NCI-H1417 (cell line): ENCODE data around the gene PTPRM.
"Not testable (repeated sequence)": the region's sequence is repeated elsewhere in the genome, so short reads cannot be mapped to it uniquely, and the experiment has no call there.

Experiments
- DNase-seq, 3 experiments: peaks; one replicate each; lab custom pipeline; 2025; lab: John Stamatoyannopoulos, UW

The PTPRM gene

GRCh38 chr18:7946734-7947377 lies 379.7 kb downstream of the PTPRM start:
- peak in 2 of 3 experiments; percentile 15 to 20 for DNase-seq

DNA sequence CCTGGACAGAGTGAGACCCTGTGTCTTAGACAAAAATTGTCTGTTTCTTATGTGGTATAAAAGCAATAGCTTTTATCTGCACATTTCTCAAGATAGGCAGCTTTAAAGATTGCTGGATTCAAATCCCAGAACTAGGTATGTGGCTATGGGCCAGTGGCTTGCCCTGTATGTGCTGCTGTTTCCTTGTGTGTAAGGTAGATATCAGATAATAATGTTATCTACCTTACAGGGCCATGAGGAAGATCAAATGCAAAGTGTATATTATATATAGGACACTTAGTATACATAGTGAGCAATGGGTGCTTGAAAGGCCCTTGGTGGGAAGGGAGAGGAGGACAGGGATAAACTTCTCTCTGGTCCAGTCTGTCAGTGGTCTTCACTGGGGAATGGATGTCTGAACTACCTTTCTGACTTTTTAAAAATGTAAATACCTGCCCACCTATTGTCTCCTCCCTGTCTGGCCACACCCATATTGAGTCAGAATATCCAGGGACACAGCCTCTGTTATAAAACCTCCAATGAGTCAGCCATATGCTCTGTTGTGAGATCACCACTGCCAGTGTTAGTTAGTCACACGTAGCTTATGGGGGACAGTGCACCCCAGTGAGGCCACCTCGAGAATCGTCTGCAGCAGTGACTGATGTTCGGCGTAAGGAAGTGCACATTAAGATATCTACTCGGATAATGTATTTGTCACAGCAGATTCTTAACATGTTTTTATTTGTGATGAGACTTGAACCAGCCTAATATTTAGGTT lies 383.4 kb downstream of the PTPRM start:
- no peak for DNase-seq

DNA sequence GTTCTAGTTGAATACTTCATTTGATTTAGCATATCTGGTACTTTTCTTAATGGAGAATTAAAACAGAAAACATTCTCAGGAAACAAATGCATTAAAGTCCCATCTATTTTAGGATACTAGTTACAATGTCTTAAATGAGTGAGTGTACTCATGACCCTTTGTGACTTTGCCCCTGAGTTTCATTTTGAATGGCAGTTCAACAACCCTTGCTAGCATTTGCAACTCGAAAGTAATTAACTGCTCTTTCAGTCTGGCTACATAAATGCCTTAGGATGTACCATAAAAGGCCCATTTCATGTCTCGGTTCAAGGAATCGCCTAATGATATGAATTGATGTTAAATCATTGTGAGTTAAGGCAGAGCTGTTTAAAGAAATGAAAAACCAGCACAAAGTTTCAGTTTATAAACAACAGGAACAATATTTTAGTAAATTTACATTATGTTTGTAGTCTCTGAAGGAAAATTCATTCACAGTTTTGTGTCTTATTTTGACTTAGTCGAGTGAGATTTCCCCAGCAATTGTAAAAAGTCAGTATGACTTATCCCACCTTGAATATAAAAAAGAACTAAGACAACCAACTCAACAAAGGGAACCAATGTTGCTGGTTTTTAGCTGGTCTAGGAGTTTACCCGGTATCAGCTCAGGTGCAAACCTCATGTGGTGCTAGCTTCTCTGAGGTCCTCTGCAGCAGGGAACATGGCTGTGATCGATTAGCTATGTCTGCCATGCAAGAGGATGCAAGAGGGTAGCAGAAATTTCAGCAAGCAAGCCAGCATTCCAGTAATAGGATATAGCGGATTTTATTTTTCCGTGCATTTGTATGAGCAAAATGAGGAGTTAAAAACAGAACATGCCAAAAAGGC lies 386.2 kb downstream of the PTPRM start:
- no peak for DNase-seq

DNA sequence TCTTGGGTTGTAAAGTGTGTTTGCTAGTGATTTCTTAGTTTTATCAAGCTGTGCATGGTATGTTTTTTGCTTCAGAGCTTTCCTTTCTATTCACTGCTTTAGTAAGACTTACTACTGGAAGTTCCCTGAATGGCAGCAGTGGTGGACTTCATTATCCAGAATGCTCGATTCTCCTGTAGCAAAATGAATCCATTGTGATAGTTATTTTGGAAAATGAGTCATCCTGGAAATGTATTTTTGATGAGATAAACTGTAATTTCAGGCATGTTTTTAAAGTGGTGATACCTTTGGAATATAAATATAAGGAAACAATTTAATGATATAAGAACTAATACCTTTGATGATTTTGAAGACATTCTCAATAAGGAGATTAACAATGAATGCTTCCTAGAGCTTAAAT lies 387.1 kb downstream of the PTPRM start:
- no peak for DNase-seq

GRCh38 chr18:7955175-7955574 lies 388.1 kb downstream of the PTPRM start:
- DNase-seq: no peak

GRCh38 chr18:7957297-7957696 lies 390.2 kb downstream of the PTPRM start:
- no peak for DNase-seq

DNA sequence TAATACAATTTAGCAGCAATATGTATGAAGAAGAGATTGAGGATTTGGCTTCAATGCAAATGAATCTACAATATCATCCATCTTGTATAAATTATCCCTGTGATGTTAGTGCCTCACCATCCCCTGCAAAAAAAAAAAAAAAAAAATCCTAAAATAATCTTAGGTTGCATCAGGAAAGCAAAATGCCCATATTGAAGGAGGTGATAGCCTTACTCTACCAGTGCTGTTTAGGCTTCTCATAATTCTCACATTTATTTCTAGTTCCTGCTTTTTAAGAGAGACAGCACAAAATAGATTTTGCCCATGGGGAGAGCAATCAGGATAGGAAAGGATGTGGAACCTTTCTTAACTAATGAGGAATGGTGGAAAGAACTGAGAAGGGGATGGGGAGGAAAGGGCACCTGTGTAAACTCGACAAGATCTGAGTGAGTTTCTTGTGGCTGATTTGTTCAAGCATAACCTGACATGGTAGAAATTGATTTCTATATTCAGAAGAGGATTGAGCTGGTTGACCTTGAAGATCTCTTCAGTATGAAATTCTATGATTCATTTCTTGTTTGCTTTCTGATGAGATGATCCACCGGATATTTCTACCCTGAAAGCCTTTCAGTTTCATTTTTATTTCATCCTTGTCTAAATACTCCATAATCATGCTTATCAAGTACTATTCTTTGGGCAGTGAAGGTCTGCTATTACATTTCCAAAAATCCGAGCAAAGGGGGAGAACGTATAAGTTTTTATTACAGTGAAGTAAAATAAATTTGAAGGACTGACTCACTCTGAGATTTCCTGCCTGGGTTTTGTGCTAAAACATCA lies 391.2 kb downstream of the PTPRM start:
- peak in 1 of 3 experiments; percentile 3 for DNase-seq

DNA sequence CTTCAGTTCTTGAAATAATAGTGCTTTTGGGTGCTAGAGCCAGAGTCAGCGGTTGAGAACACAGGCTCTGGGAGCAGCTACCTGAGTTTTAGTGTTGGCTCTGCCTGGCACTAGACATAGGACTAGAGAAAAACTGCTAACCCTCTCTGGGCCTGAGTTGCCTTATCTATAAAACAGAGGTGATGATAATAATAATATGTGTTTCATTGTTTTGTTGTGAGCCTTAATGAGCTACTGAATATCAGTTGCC lies 391.7 kb downstream of the PTPRM start:
- DNase-seq: no peak

DNA sequence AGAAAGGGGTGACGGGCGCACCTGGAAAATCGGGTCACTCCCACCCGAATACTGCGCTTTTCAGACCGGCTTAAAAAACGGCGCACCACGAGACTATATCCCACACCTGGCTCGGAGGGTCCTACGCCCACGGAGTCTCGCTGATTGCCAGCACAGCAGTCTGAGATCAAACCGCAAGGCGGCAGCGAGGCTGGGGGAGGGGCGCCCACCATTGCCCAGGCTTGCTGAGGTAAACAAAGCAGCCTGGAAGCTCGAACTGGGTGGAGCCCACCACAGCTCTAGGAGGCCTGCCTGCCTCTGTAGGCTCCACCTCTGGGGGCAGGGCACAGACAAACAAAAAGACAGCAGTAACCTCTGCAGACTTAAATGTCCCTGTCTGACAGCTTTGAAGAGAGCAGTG lies 399.6 kb downstream of the PTPRM start:
- DNase-seq: not testable (repeated sequence)

GRCh38 chr18:7974200-7974874 lies 407.2 kb downstream of the PTPRM start:
- DNase-seq: no peak

DNA sequence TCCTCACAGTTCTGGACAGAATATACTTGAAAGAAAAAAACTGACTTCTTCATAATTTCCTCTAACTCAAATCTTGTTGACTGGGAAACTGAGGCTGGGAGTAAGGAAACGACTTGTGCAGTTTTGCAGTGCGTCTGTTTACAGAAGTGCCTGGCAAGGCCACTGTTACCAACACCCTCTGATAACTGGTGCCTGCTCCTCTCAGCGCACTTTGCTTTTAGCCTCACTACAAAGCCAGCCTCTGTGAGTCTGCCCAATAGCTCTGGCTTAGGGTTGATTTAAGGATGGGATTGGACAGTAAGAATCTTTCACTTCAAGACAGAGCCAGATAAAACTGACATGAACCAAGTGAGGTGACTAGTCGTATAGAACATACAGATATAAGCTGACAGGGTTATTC lies 410.8 kb downstream of the PTPRM start:
- DNase-seq: no peak

- no peak for DNase-seq
These were observed 411.7 kb downstream of the PTPRM start for GRCh38 chr18:7978834-7979233.

GRCh38 chr18:7979714-7980113 lies 412.6 kb downstream of the PTPRM start:
- DNase-seq: no peak

DNA sequence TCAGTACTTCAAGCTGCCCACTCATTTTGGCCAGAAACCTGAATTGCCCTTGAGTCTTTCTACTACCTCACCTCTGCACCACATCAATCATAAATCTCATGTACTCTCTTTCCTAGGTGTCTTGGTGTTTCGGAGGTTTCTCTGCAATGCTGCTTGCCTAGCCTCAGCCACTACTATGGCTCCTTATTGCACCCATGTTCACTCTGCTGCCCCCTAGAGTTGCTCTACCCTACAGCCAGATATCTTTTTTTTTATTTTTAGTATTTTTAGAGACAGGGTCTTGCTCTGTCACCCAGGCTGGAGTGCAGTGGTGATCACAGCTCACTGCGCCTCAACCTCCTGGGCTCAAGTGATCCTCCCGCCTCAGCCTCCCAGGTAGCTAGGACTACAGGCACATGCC lies 413.0 kb downstream of the PTPRM start:
- DNase-seq: no peak

- no peak for DNase-seq
These were observed 413.5 kb downstream of the PTPRM start for GRCh38 chr18:7980656-7981055.

DNA sequence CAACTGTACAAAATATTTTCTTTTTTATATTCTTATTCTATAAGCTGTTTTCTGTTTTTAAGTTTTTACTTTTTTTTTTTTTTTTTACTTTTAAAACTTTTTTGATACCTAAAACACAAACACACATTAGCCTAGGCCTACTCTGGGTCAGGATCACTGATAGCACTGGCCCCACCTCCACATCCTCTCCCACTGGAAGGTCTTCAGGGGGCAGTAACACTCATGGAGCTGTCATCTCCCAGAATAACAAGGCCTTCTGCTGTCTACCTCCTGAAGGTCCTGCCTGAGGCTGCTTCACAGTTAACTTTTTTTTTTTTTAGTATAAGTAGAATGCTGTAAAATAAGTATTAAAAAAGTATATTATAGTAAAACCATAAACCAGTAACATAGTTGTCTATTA lies 415.1 kb downstream of the PTPRM start:
- DNase-seq: no peak

DNA sequence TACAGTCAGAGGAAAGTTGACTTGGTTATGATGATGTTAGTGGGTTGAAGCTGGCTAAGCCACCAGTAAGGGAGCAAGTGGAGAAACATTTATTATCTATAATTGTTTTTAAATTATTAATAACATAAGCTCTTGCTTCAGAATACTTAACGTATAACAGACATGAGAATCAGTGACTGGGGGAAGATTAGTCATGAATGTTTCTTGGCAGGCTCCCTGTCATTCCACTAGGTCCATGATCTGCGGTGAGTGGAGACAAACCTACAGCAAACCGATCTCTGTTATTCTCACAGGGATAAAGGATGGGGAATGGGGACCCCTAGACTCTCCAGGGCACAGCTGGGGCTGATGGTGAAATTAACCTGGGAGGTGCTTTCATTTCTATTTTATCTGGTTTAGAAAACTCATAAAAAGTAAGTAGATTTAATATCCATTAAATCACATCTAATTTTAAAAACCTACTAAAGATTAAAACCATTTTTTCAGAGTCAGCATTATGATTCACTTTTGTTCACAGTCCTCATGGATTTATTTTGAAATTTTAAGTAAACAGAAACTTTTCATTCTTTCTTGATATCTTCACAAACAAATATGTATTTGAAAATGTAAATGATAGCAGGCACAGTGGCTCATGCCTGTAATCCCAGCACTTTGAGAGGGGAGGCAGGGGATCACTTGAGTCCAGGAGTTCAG lies 420.3 kb downstream of the PTPRM start:
- DNase-seq: no peak

- no peak for DNase-seq
These were observed 423.6 kb downstream of the PTPRM start for GRCh38 chr18:7990670-7991069.

- DNase-seq: peak in 2 of 3 experiments; percentile 27 to 73
These were observed 434.7 kb downstream of the PTPRM start for GRCh38 chr18:8001711-8002301.

GRCh38 chr18:8003878-8004675 lies 437.0 kb downstream of the PTPRM start:
- no peak for DNase-seq
